IMR-90 (cell line): ENCODE measurements around the gene ZXDC.

Experiments
- CEBPB ChIP-seq: IDR thresholded peaks from 2 replicates; pipeline ENCODE4 v1.6.1; 2012; ENCODE audit warnings: low read depth, low read length, improper control_type of control experiment
- FOS ChIP-seq: fragments of 150-350 bp; IDR thresholded peaks from 2 replicates; pipeline ENCODE4 v1.6.1; 2016; ENCODE audit warnings: low read depth, low read length
- MAZ ChIP-seq: IDR thresholded peaks from 2 replicates; pipeline ENCODE4 v1.6.1; 2012; ENCODE audit warnings: low read depth, mild to moderate bottlenecking, low read length, improper control_type of control experiment, moderate library complexity, borderline replicate concordance
- POLR2A ChIP-seq: IDR thresholded peaks from 2 replicates; pipeline ENCODE4 v1.6.1; 2012; ENCODE audit warnings: mild to moderate bottlenecking, low read depth, low read length
- RAD21 ChIP-seq: IDR thresholded peaks from 2 replicates; pipeline ENCODE4 v1.6.1; 2012; ENCODE audit warnings: low read length, improper control_type of control experiment
- RCOR1 ChIP-seq: IDR thresholded peaks from 2 replicates; pipeline ENCODE4 v1.6.1; 2012; ENCODE audit warnings: mild to moderate bottlenecking, low read length, improper control_type of control experiment; ENCODE audit not compliant: insufficient replicate concordance
- SMC3 ChIP-seq: fragments of 150-350 bp; IDR thresholded peaks from 2 replicates; pipeline ENCODE4 v1.6.1; 2016; ENCODE audit warnings: low read depth, mild to moderate bottlenecking, antibody characterized with exemption, low read length, moderate library complexity
- TF ChIP-seq, protein P1 (sequence below): conservative IDR thresholded peaks from 2 replicates; pipeline ENCODE4 v1.5.1; 2012; ENCODE audit warnings: mild to moderate bottlenecking, low read depth, low read length, improper control_type of control experiment
- TF ChIP-seq, protein P2 (sequence below): fragments of 150-350 bp; IDR thresholded peaks from 2 replicates; pipeline ENCODE4 v1.6.1; 2016; ENCODE audit warnings: low read depth, mild to moderate bottlenecking, low read length, moderate library complexity, borderline replicate concordance
- TF ChIP-seq, protein P3 (sequence below): fragments of 150-350 bp; IDR thresholded peaks from 2 replicates; pipeline ENCODE4 v1.6.1; 2017; ENCODE audit warnings: mild to moderate bottlenecking, antibody characterized with exemption, low read length, low read depth

- TF ChIP-seq, protein P1, sequence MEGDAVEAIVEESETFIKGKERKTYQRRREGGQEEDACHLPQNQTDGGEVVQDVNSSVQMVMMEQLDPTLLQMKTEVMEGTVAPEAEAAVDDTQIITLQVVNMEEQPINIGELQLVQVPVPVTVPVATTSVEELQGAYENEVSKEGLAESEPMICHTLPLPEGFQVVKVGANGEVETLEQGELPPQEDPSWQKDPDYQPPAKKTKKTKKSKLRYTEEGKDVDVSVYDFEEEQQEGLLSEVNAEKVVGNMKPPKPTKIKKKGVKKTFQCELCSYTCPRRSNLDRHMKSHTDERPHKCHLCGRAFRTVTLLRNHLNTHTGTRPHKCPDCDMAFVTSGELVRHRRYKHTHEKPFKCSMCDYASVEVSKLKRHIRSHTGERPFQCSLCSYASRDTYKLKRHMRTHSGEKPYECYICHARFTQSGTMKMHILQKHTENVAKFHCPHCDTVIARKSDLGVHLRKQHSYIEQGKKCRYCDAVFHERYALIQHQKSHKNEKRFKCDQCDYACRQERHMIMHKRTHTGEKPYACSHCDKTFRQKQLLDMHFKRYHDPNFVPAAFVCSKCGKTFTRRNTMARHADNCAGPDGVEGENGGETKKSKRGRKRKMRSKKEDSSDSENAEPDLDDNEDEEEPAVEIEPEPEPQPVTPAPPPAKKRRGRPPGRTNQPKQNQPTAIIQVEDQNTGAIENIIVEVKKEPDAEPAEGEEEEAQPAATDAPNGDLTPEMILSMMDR = no peak
- TF ChIP-seq, protein P2, sequence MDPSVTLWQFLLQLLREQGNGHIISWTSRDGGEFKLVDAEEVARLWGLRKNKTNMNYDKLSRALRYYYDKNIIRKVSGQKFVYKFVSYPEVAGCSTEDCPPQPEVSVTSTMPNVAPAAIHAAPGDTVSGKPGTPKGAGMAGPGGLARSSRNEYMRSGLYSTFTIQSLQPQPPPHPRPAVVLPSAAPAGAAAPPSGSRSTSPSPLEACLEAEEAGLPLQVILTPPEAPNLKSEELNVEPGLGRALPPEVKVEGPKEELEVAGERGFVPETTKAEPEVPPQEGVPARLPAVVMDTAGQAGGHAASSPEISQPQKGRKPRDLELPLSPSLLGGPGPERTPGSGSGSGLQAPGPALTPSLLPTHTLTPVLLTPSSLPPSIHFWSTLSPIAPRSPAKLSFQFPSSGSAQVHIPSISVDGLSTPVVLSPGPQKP = no peak
- TF ChIP-seq MAZ = no peak
- TF ChIP-seq POLR2A = no peak
- TF ChIP-seq SMC3 = no peak
- TF ChIP-seq CEBPB = no peak
- TF ChIP-seq, protein P3, sequence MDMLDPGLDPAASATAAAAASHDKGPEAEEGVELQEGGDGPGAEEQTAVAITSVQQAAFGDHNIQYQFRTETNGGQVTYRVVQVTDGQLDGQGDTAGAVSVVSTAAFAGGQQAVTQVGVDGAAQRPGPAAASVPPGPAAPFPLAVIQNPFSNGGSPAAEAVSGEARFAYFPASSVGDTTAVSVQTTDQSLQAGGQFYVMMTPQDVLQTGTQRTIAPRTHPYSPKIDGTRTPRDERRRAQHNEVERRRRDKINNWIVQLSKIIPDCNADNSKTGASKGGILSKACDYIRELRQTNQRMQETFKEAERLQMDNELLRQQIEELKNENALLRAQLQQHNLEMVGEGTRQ = no peak
- TF ChIP-seq RCOR1 = no peak
- no peak for TF ChIP-seq RAD21
- no peak for TF ChIP-seq FOS
These were observed 11.6 kb upstream of the ZXDC start for GRCh38 chr3:126487151-126487771.
